BJ (cell line): ENCODE results near the gene TMEM19. TPM values are rescaled to one million over a fixed set of nuclear protein-coding genes. Genes with fewer than 3 reads are reported as not detected.
"Not testable (repeated sequence)": the region's sequence is repeated elsewhere in the genome, so short reads cannot be mapped to it uniquely, and the experiment has no call there.

Source experiments
- CTCF ChIA-PET: fragments of 350-600 bp; formaldehyde crosslinking; extraction: SDS; loops from one replicate; lab custom pipeline; 2021; ENCODE audit warnings: antibody characterized with exemption, inconsistent platforms; lab: Yijun Ruan, JAX
- POLR2A ChIA-PET: fragments of 300-600 bp; sonication (Branson Sonifier 250); formaldehyde crosslinking; extraction: SDS; loops from one replicate; lab custom pipeline; 2021; ENCODE audit warnings: antibody characterized with exemption; lab: Charles Lee
- DNase-seq: peaks from one replicate; pipeline ENCODE4 v3.0.0-alpha.2; 2011; ENCODE audit warnings: low read depth
- H3K27me3 ChIP-seq: 2 replicates; pipeline ENCODE4 v1.6.0; 2011; ENCODE audit warnings: low read length; ENCODE audit not compliant: control insufficient read depth, insufficient read depth
- H3K36me3 ChIP-seq: 2 replicates; pipeline ENCODE4 v1.5.1; 2011; ENCODE audit warnings: low read length; ENCODE audit not compliant: control insufficient read depth, insufficient read depth
- H3K4me3 ChIP-seq: 2 replicates; pipeline ENCODE4 v1.5.1; 2011; ENCODE audit warnings: low read depth, mild to moderate bottlenecking, control low read depth, low read length
- CTCF ChIP-seq: IDR thresholded peaks from 2 replicates; pipeline ENCODE4 v1.5.1; 2011; ENCODE audit warnings: low read depth, mild to moderate bottlenecking, control low read depth, inconsistent platforms, low read length, moderate library complexity; ENCODE audit not compliant: insufficient read depth
- polyA plus RNA-seq: library from polyadenylated mRNA; depleted of rRNA; stranded (reverse); fragments of >200 nt; gene quantifications from 2 replicates; pipeline ENCODE4 v1.2.3, GENCODE V29; 2011

The TMEM19 gene
- polyA plus RNA-seq, 1 experiment, result 18.4 TPM

- no peaks in the 10 kb centered on the region for H3K36me3 ChIP-seq
- DNase-seq, result no peak
- ChIA-PET CTCF (no interaction called here), POLR2A (no interaction called here)
- TF ChIP-seq CTCF, result no peak
- no peaks in the 10 kb centered on the region for H3K27me3 ChIP-seq
- no peak overlapping the region for H3K4me3 ChIP-seq
Observed at GRCh38 chr12:71693126-71693525, 7.2 kb downstream of the TMEM19 start.

- H3K27me3 ChIP-seq, H3K36me3 ChIP-seq, POLR2A ChIA-PET, H3K4me3 ChIP-seq, CTCF ChIA-PET, DNase-seq: not testable (repeated sequence)
Observed at GRCh38 chr12:71693651-71694050, 7.8 kb downstream of the TMEM19 start.

GRCh38 chr12:71694099-71694820 is 8.4 kb downstream of the TMEM19 start:
- no peak for TF ChIP-seq CTCF
- Histone ChIP-seq H3K36me3 (no peaks in the 10 kb centered on the region), H3K4me3 (no peak overlapping the region), H3K27me3 (no peaks in the 10 kb centered on the region)
- ChIA-PET POLR2A (no interaction called here), CTCF (interaction anchor here (0.6 kb wide), 1 partner anchor 1596 kb away, joined by 3 read pairs; no protein-coding TSS in a partner anchor)
- DNase-seq, result no peak

- Histone ChIP-seq H3K4me3 (no peak overlapping the region), H3K36me3 (no peaks in the 10 kb centered on the region), H3K27me3 (no peaks in the 10 kb centered on the region)
- no peak for DNase-seq
- ChIA-PET CTCF (interaction anchor here (1.4 to 1.5 kb wide), 2 partner anchors 18 to 51 kb away, joined by 3 to 4 read pairs; no protein-coding TSS in a partner anchor), POLR2A (no interaction called here)
- TF ChIP-seq CTCF, result no peak
Observed at GRCh38 chr12:71695782-71696181, 9.9 kb downstream of the TMEM19 start.

GRCh38 chr12:71702181-71702580 is 16.3 kb downstream of the TMEM19 start:
- POLR2A ChIA-PET, result not testable (repeated sequence)

GRCh38 chr12:71702590-71702989 is 16.7 kb downstream of the TMEM19 start:
- no peaks in the 10 kb centered on the region for H3K27me3 ChIP-seq
- TF ChIP-seq CTCF, result no peak
- DNase-seq, result no peak
- H3K4me3 ChIP-seq, result no peak overlapping the region
- no peaks in the 10 kb centered on the region for H3K36me3 ChIP-seq
- POLR2A ChIA-PET, result no interaction called here
- CTCF ChIA-PET, result interaction anchor here (1.1 kb wide), 1 partner anchor 77 kb away, joined by 3 read pairs; no protein-coding TSS in a partner anchor

More at GRCh38 chr12:71702181-71702580, 16.3 kb downstream of the TMEM19 start:
- CTCF ChIA-PET, DNase-seq, H3K36me3 ChIP-seq, H3K27me3 ChIP-seq, H3K4me3 ChIP-seq: not testable (repeated sequence)
